Liver (tissue), 3 donors: Measurements from ENCODE around the gene NOL4L.

Experiments used
- FOXA1 ChIP-seq: IDR thresholded peaks from 2 replicates; pipeline ENCODE4 v1.6.1; 2016; ENCODE audit warnings: antibody characterized with exemption
- GABPA ChIP-seq, 2 donors: IDR thresholded peaks in 1 of 2; conservative IDR thresholded peaks in 1 of 2; 2 replicates each; pipeline ENCODE4 v1.6.1; 2016; ENCODE audit warnings: antibody characterized with exemption in 2 of 2, mild to moderate bottlenecking in 1 of 2, moderate library complexity in 1 of 2
- RAD21 ChIP-seq, 2 donors: IDR thresholded peaks; 2 replicates each; pipeline ENCODE4 v1.6.1; 2016; ENCODE audit warnings: antibody characterized with exemption in 2 of 2, mild to moderate bottlenecking in 2 of 2
- RXRA ChIP-seq, 2 donors: IDR thresholded peaks; 2 replicates each; pipeline ENCODE4 v1.6.1; 2017 to 2018; ENCODE audit warnings: antibody characterized with exemption in 2 of 2, mild to moderate bottlenecking in 1 of 2
- YY1 ChIP-seq: IDR thresholded peaks from 2 replicates; pipeline ENCODE4 v1.6.1; 2016; ENCODE audit warnings: antibody characterized with exemption, mild to moderate bottlenecking
- TF ChIP-seq, protein P1 (sequence below): fragments of 150-350 bp; IDR thresholded peaks from 2 replicates; pipeline ENCODE4 v1.5.1; 2017; ENCODE audit warnings: improper control_type of control experiment, low read depth, low read length; ENCODE audit not compliant: missing input control
- donor health status: healthy.
- donor health status: healthy.

DNA sequence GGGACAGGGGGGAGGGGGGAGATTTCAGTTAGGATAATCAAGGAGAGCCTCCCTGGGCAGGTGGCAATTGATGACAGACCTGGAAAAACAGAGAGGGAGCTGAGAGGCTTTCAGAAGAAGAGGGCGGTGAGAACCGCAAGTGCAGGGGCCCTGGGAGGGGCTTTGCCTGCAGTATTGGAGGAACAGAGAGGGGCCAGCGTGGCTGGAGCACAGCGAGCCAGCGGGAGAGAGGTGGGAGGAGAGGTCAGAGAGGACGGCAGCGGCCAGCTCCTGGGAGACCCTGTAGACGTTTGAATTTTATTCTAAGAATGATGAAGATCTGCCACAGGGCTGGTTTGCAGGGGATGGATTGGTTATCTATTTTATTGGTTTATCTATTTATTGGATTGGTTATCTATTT, 34.5 kb upstream of the NOL4L start:
- TF ChIP-seq YY1 (no peak), GABPA (IDR thresholded peaks at IDR 0.05 in 1 of 2, conservative IDR thresholded peaks at IDR 0.05 in 1 of 2) (no peak), FOXA1 (no peak), RAD21 (IDR thresholded peaks at IDR 0.05) (no peak), RXRA (IDR thresholded peaks at IDR 0.05) (no peak)
- TF ChIP-seq, protein P1, sequence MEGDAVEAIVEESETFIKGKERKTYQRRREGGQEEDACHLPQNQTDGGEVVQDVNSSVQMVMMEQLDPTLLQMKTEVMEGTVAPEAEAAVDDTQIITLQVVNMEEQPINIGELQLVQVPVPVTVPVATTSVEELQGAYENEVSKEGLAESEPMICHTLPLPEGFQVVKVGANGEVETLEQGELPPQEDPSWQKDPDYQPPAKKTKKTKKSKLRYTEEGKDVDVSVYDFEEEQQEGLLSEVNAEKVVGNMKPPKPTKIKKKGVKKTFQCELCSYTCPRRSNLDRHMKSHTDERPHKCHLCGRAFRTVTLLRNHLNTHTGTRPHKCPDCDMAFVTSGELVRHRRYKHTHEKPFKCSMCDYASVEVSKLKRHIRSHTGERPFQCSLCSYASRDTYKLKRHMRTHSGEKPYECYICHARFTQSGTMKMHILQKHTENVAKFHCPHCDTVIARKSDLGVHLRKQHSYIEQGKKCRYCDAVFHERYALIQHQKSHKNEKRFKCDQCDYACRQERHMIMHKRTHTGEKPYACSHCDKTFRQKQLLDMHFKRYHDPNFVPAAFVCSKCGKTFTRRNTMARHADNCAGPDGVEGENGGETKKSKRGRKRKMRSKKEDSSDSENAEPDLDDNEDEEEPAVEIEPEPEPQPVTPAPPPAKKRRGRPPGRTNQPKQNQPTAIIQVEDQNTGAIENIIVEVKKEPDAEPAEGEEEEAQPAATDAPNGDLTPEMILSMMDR: no peak
